K562 (cell line): ENCODE results near the gene CREG2. TPM values are rescaled to one million over a fixed set of nuclear protein-coding genes. Genes with fewer than 3 reads are reported as not detected.

Experiments used
- ATAC-seq: fragments of 200-7000 bp; cut with Tn5 transposase; 3 replicates; pipeline ENCODE4 v1.9.1; 2020; ENCODE audit warnings: moderate library complexity
- BruUV-seq: library from RNA; stranded (reverse); fragments of 400-500 nt; replicated peaks from 2 replicates; lab custom pipeline; 2021; lab: Mats Ljungman, UMichigan
- CTCF ChIA-PET: fragments of 300-600 bp; formaldehyde crosslinking; extraction: SDS; loops from one replicate; lab custom pipeline; 2021; ENCODE audit warnings: low intra/inter-chr PET ratio; lab: Yijun Ruan, JAX
- POLR2A ChIA-PET: fragments of 300-600, 350-650 bp; sonication (Branson Sonifier 250); formaldehyde crosslinking; extraction: SDS; loops from one replicate; lab custom pipeline; 2021; ENCODE audit warnings: antibody characterized with exemption, inconsistent platforms; lab: Yijun Ruan, JAX
- DNase-seq, 4 experiments: peaks; one replicate each; pipeline versions ENCODE4 v3.0.0 to v3.0.0-alpha.2; 2011 to 2018; ENCODE audit warnings: low spot score in 3 of 4, mixed read lengths in 3 of 4; ENCODE audit errors: extremely low read depth in 1 of 4
- FAIRE-seq: peaks from 2 replicates; lab custom pipeline; 2011; peaks lifted over from hg19 to GRCh38; lab: Jason Lieb, UNC
- H2AFZ ChIP-seq: 2 replicates; pipeline ENCODE4 v1.6.0; 2011; ENCODE audit warnings: low read depth, low read length, control low read depth, inconsistent platforms
- H3K27ac ChIP-seq: fragments of 200-600 bp; 3 replicates; pipeline ENCODE4 v1.8.0; 2011; ENCODE audit warnings: low read depth, mild to moderate bottlenecking, control low read depth, inconsistent platforms, low read length, moderate library complexity, mixed read lengths; ENCODE audit errors: extremely low read depth
- H3K27me3 ChIP-seq, 2 experiments: fragments of 300-600 bp in 1 of 2; 2 replicates in 1 of 2; 3 replicates in 1 of 2; pipeline versions ENCODE4 v1.6.0 to v1.8.0; 2011; ENCODE audit warnings: inconsistent platforms in 2 of 2, low read length in 2 of 2, mild to moderate bottlenecking in 1 of 2, mixed read lengths in 1 of 2, moderate library complexity in 1 of 2; ENCODE audit not compliant: control insufficient read depth in 2 of 2, insufficient read depth in 2 of 2
- H3K36me3 ChIP-seq: fragments of 300-600 bp; 3 replicates; pipeline ENCODE4 v1.8.0; 2011; ENCODE audit warnings: mild to moderate bottlenecking, low read length, inconsistent platforms; ENCODE audit not compliant: control insufficient read depth, insufficient read depth
- H3K4me1 ChIP-seq, 2 experiments: fragments of 200-600 bp in 1 of 2; replicated peaks in 1 of 2; 2 replicates in 1 of 2; 3 replicates in 1 of 2; pipeline versions ENCODE4 v1.5.1 to v1.8.0; 2011; ENCODE audit warnings: inconsistent platforms in 2 of 2, low read length in 2 of 2, mild to moderate bottlenecking in 1 of 2, mixed read lengths in 1 of 2, moderate library complexity in 1 of 2; ENCODE audit not compliant: control insufficient read depth in 2 of 2, insufficient read depth in 2 of 2
- H3K4me2 ChIP-seq: 2 replicates; pipeline ENCODE4 v1.6.1; 2011; ENCODE audit warnings: low read length, control low read depth, inconsistent platforms, mixed read lengths; ENCODE audit not compliant: insufficient read depth
- H3K4me3 ChIP-seq: fragments of 200-600 bp; sonication (generic), shearing (Covaris generic); 2 replicates; pipeline ENCODE4 v1.5.1; 2016; ENCODE audit warnings: control low read depth, inconsistent platforms
- H3K79me2 ChIP-seq: fragments of 200-600 bp; 3 replicates; pipeline ENCODE4 v1.8.0; 2011; ENCODE audit warnings: low read length, inconsistent platforms; ENCODE audit not compliant: control insufficient read depth, insufficient read depth
- H3K9ac ChIP-seq, 2 experiments: 2 replicates each; pipeline versions ENCODE4 v1.6.0 to v1.6.1; 2011; ENCODE audit warnings: low read depth in 2 of 2, low read length in 2 of 2, control low read depth in 1 of 2, inconsistent platforms in 1 of 2, mild to moderate bottlenecking in 1 of 2, mixed read lengths in 1 of 2; ENCODE audit not compliant: insufficient read depth in 1 of 2
- H3K9me1 ChIP-seq: one replicate; pipeline ENCODE4 v1.6.0; 2011; ENCODE audit warnings: inconsistent platforms, mild to moderate bottlenecking, low read length, moderate library complexity; ENCODE audit not compliant: control insufficient read depth, insufficient read depth
- H3K9me3 ChIP-seq: replicated peaks from 2 replicates; pipeline ENCODE4 v1.5.1; 2011; ENCODE audit warnings: low read depth, low read length, inconsistent platforms; ENCODE audit not compliant: control insufficient read depth, insufficient read depth
- H4K20me1 ChIP-seq: replicated peaks from 2 replicates; pipeline ENCODE4 v1.6.1; 2011; ENCODE audit warnings: low read length, inconsistent platforms, mixed read lengths; ENCODE audit not compliant: control insufficient read depth, insufficient read depth
- GABPA ChIP-seq: fragments of 200-800 bp; sonication (Bioruptor generic); conservative IDR thresholded peaks from 2 replicates; pipeline ENCODE4 v1.6.1; 2016; ENCODE audit warnings: low read depth, missing genetic modification characterization, missing compliant biosample characterization
- HCFC1 ChIP-seq: IDR thresholded peaks from 2 replicates; pipeline ENCODE4 v1.6.1; 2012; ENCODE audit warnings: low read depth, low read length, improper control_type of control experiment
- HIVEP1 ChIP-seq: fragments of 250-450 bp; sonication (Bioruptor Pico); IDR thresholded peaks from 2 replicates; pipeline ENCODE4 v1.4.0; 2020; ENCODE audit warnings: mild to moderate bottlenecking
- HMG20B ChIP-seq: fragments of 250-450 bp; sonication (Bioruptor Pico); IDR thresholded peaks from 2 replicates; pipeline ENCODE4 v1.5.0; 2021; ENCODE audit warnings: mild to moderate bottlenecking
- KLF10 ChIP-seq: fragments of 250-450 bp; sonication (Bioruptor Pico); IDR thresholded peaks from 2 replicates; pipeline ENCODE4 v1.6.1; 2021; ENCODE audit warnings: matching md5 sums
- PTRF ChIP-seq: fragments of 450-650 bp; IDR thresholded peaks from 2 replicates; pipeline ENCODE4 v1.6.1; 2016; ENCODE audit warnings: mild to moderate bottlenecking, missing genetic modification characterization, missing compliant biosample characterization
- RAD21 ChIP-seq, 2 experiments: fragments of 250-450 bp in 1 of 2; fragments of 450-650 bp in 1 of 2; sonication (Bioruptor Pico) in 1 of 2; formaldehyde crosslinking in 1 of 2; IDR thresholded peaks in 1 of 2; conservative IDR thresholded peaks in 1 of 2; 2 replicates each; pipeline versions ENCODE4 v1.4.0 to v1.8.0; 2020 to 2022; ENCODE audit warnings: mild to moderate bottlenecking in 2 of 2, moderate library complexity in 1 of 2
- SIN3B ChIP-seq: fragments of 450-650 bp; IDR thresholded peaks from 2 replicates; pipeline ENCODE4 v1.6.1; 2017; ENCODE audit warnings: low read depth, mild to moderate bottlenecking, moderate library complexity
- TAF15 ChIP-seq: fragments of 200-400 bp; formaldehyde crosslinking; IDR thresholded peaks from 2 replicates; pipeline ENCODE4 v1.6.1; 2017; ENCODE audit warnings: mild to moderate bottlenecking, low read depth, low read length, moderate library complexity
- TGIF2 ChIP-seq: sonication (generic); formaldehyde crosslinking; IDR thresholded peaks from 2 replicates; pipeline ENCODE4 v1.8.1; 2022; ENCODE audit warnings: mild to moderate bottlenecking, missing genetic modification reagents, moderate library complexity
- THAP12 ChIP-seq: fragments of 250-450 bp; sonication (Bioruptor Pico); IDR thresholded peaks from 2 replicates; pipeline ENCODE4 v1.9.0; 2021; ENCODE audit warnings: mild to moderate bottlenecking, inconsistent platforms
- WHSC1 ChIP-seq: IDR thresholded peaks from one replicate; pipeline ENCODE4 v1.6.1; 2012; ENCODE audit warnings: low read length, control low read depth, inconsistent platforms
- ZBTB17 ChIP-seq: fragments of 450-650 bp; formaldehyde crosslinking; IDR thresholded peaks from 2 replicates; pipeline ENCODE4 v1.4.0; 2020; ENCODE audit warnings: mild to moderate bottlenecking
- WGBS: fragments of 100-300 bp; shearing (Covaris generic); methylation state at CpG from one replicate; pipeline ENCODE4 v1.1.6; 2016; ENCODE audit warnings: low coverage, mixed read lengths; ENCODE audit not compliant: insufficient coverage; ENCODE audit errors: missing lambda C conversion rate; 5-methylcytosine and 5-hydroxymethylcytosine counted together
- in situ Hi-C: fragments of 300-500 bp; cut with MboI; formaldehyde crosslinking; loops from 4 replicates; pipeline ENCODE4 v1.15.0; 2018; ENCODE audit warnings: inconsistent platforms, mixed read lengths
- intact Hi-C: fragments of 100-400 bp; cut with micrococcal nuclease; formaldehyde crosslinking; loops from 2 replicates; pipeline ENCODE4 v1.14.2; 2022
- polyA plus RNA-seq, 8 experiments: library from polyadenylated mRNA; depleted of rRNA in 4 of 8; stranded (reverse) in 5 of 8; unstranded in 3 of 8; fragments of >200 nt; fragmentation: Nextera tagmentation in 2 of 8; fragmentation: Illumina TruSeq in 1 of 8; extraction: Ambion mirVana in 2 of 8; extraction: Trizol in 1 of 8; gene quantifications; 2 replicates each; pipeline versions ENCODE4 v1.2.1 to v1.2.3, GENCODE V29; 2011 to 2014; ENCODE audit warnings: inconsistent platforms in 1 of 8, missing spikeins in 1 of 8
- total RNA-seq, 7 experiments: library from RNA; depleted of rRNA in 6 of 7; stranded (reverse); fragments of >200 nt in 6 of 7; fragmentation: Illumina TruSeq in 2 of 7; extraction: Trizol in 2 of 7; gene quantifications; 2 replicates each; pipeline versions ENCODE4 v1.2.1 to v1.2.3, GENCODE V29; 2011 to 2021; ENCODE audit warnings: low replicate concordance in 1 of 7

The CREG2 gene
- total and polyA plus RNA-seq, 9 of the 15 experiments (the other 6 are each of a cell fraction or from before 2014, with no cell fraction given): not detected

- Histone ChIP-seq H3K9ac (no peak overlapping the region), H3K79me2 (no peaks in the 10 kb centered on the region), H3K4me2 (no peak overlapping the region), H3K27ac (no peak overlapping the region), H3K36me3 (no peaks in the 10 kb centered on the region), H2AFZ (no peak overlapping the region), H3K9me3 (no peaks in the 10 kb centered on the region), H4K20me1 (no peaks in the 10 kb centered on the region), H3K4me3 (no peak overlapping the region), H3K27me3 (peaks cover 11 to 48% of the 10 kb centered on the region in 2 experiments; a peak in 4 of 5 replicates), H3K9me1 (no peaks in the 10 kb centered on the region), H3K4me1 (no peaks in the 10 kb centered on the region)
- POLR2A ChIA-PET: interaction anchor here (0.6 kb wide), 1 partner anchor 23 kb away, joined by 3 read pairs; no protein-coding TSS in a partner anchor
- 0% methylated on average over 4 of the region's 4 CpGs for WGBS
- FAIRE-seq: no peak
- BruUV-seq: no TSS peak
- no peak for DNase-seq
- ATAC-seq: no peak
- intact Hi-C loops: no loop called here
- CTCF ChIA-PET: no interaction called here
- in situ Hi-C loops: no loop called here
- no peak for TF ChIP-seq HMG20B
Observed at GRCh38 chr2:101371636-101372035, 15.7 kb downstream of the CREG2 start.

GRCh38 chr2:101369100-101369499 lies 18.2 kb downstream of the CREG2 start:
- H3K9me1 ChIP-seq: no peaks in the 10 kb centered on the region
- intact Hi-C loops: no loop called here
- no peak overlapping the region for H2AFZ ChIP-seq
- H3K36me3 ChIP-seq: no peaks in the 10 kb centered on the region
- H3K4me2 ChIP-seq: no peak overlapping the region
- no peak overlapping the region for H3K27ac ChIP-seq
- CTCF ChIA-PET: no interaction called here
- H3K9me3 ChIP-seq: no peaks in the 10 kb centered on the region
- 2% methylated on average over 4 of the region's 4 CpGs for WGBS
- ATAC-seq (no peak), DNase-seq (no peak), FAIRE-seq (no peak)
- BruUV-seq: no TSS peak
- H3K27me3 ChIP-seq: peaks cover 7 to 44% of the 10 kb centered on the region in 2 experiments; a peak in 4 of 5 replicates
- POLR2A ChIA-PET: interaction anchor here (0.7 to 1.3 kb wide), 2 partner anchors 9 to 1300 kb away, joined by 3 read pairs; no protein-coding TSS in a partner anchor
- no peak overlapping the region for H3K4me3 ChIP-seq
- no peaks in the 10 kb centered on the region for H3K4me1 ChIP-seq
- in situ Hi-C loops: no loop called here
- no peaks in the 10 kb centered on the region for H4K20me1 ChIP-seq
- no peak overlapping the region for H3K9ac ChIP-seq
- no peaks in the 10 kb centered on the region for H3K79me2 ChIP-seq
- TF ChIP-seq HIVEP1 (CRISPR knock-in tag) (no peak), GABPA (tag) (no peak), THAP12 (CRISPR knock-in tag) (no peak), TAF15 (no peak), SIN3B (no peak), TGIF2 (no peak), PTRF (tag) (no peak), RAD21 (CRISPR knock-in tag; conservative IDR thresholded peaks at IDR 0.05 in 1 of 2, IDR thresholded peaks at IDR 0.05 in 1 of 2) (no peak), KLF10 (CRISPR knock-in tag) (no peak), ZBTB17 (CRISPR knock-in tag) (no peak), WHSC1 (no peak), HCFC1 (no peak)
